Mesenchymal stem cell (in vitro differentiated cells and primary cell): ENCODE data around the gene GOLGA6L4. TPM values are rescaled to one million over a fixed set of nuclear protein-coding genes. Genes with fewer than 3 reads are reported as not detected.
"Not testable (repeated sequence)": the region's sequence is repeated elsewhere in the genome, so short reads cannot be mapped to it uniquely, and the experiment has no call there.

Experiments
- DNase-seq: peaks from one replicate; pipeline ENCODE4 v3.0.0-alpha.2; 2013
- H2AFZ ChIP-seq: one replicate; pipeline ENCODE4 v1.6.1; 2013; ENCODE audit warnings: low read depth, mild to moderate bottlenecking, control low read depth, inconsistent platforms, low read length, moderate library complexity
- H2AK5ac ChIP-seq: 2 replicates; pipeline ENCODE4 v1.6.1; 2013; ENCODE audit warnings: low read length, moderate library complexity, mild to moderate bottlenecking, inconsistent platforms; ENCODE audit not compliant: severe bottlenecking
- H2BK120ac ChIP-seq: one replicate; pipeline ENCODE4 v1.6.1; 2013; ENCODE audit warnings: low read depth, mild to moderate bottlenecking, inconsistent platforms, low read length, moderate library complexity
- H2BK12ac ChIP-seq, 2 experiments: one replicate each; pipeline ENCODE4 v1.6.1; 2013; ENCODE audit warnings: inconsistent platforms in 2 of 2, low read length in 2 of 2, mild to moderate bottlenecking in 2 of 2, moderate library complexity in 2 of 2, control low read depth in 1 of 2
- H2BK15ac ChIP-seq: one replicate; pipeline ENCODE4 v1.6.1; 2013; ENCODE audit warnings: mild to moderate bottlenecking, low read depth, inconsistent platforms; ENCODE audit not compliant: poor library complexity, severe bottlenecking
- H2BK5ac ChIP-seq: 2 replicates; pipeline ENCODE4 v1.6.1; 2013; ENCODE audit warnings: low read depth, mild to moderate bottlenecking, low read length, control low read depth, inconsistent platforms; ENCODE audit not compliant: poor library complexity, severe bottlenecking
- H3K14ac ChIP-seq, 2 experiments: one replicate each; pipeline ENCODE4 v1.6.1; 2013; ENCODE audit warnings: inconsistent platforms in 2 of 2, low read length in 2 of 2, control low read depth in 1 of 2, mild to moderate bottlenecking in 1 of 2, moderate library complexity in 1 of 2
- H3K18ac ChIP-seq, 2 experiments: one replicate each; pipeline ENCODE4 v1.6.1; 2013; ENCODE audit warnings: inconsistent platforms in 2 of 2, low read length in 2 of 2, control low read depth in 1 of 2, low read depth in 1 of 2, mild to moderate bottlenecking in 1 of 2
- H3K23ac ChIP-seq, 2 experiments: one replicate each; pipeline ENCODE4 v1.6.1; 2013; ENCODE audit warnings: inconsistent platforms in 2 of 2, low read length in 2 of 2, mild to moderate bottlenecking in 2 of 2, moderate library complexity in 2 of 2, control low read depth in 1 of 2
- H3K27ac ChIP-seq: 2 replicates; pipeline ENCODE4 v1.5.1; 2013; ENCODE audit warnings: mild to moderate bottlenecking, moderate library complexity, low read length, control low read depth, inconsistent platforms; ENCODE audit not compliant: poor library complexity, severe bottlenecking
- H3K27me3 ChIP-seq, 2 experiments: 2 replicates each; pipeline versions ENCODE4 v1.6.1 to v1.7.0; 2013; ENCODE audit warnings: low read length in 2 of 2, mild to moderate bottlenecking in 2 of 2, moderate library complexity in 2 of 2, control low read depth in 1 of 2, inconsistent platforms in 1 of 2; ENCODE audit not compliant: control insufficient read depth in 1 of 2, insufficient read depth in 1 of 2
- H3K36me3 ChIP-seq, 2 experiments: 2 replicates each; pipeline versions ENCODE4 v1.6.1 to v1.7.0; 2013; ENCODE audit warnings: low read length in 2 of 2, control low read depth in 1 of 2, inconsistent platforms in 1 of 2, low read depth in 1 of 2, mild to moderate bottlenecking in 1 of 2; ENCODE audit not compliant: insufficient read depth in 2 of 2, control insufficient read depth in 1 of 2
- H3K4ac ChIP-seq, 2 experiments: one replicate each; pipeline ENCODE4 v1.6.1; 2013; ENCODE audit warnings: inconsistent platforms in 2 of 2, low read length in 2 of 2, mild to moderate bottlenecking in 2 of 2, moderate library complexity in 2 of 2, control low read depth in 1 of 2, low read depth in 1 of 2
- H3K4me1 ChIP-seq: 2 replicates; pipeline ENCODE4 v1.6.1; 2013; ENCODE audit warnings: low read depth, low read length, control low read depth; ENCODE audit not compliant: control insufficient read depth, insufficient read depth
- H3K4me2 ChIP-seq: 2 replicates; pipeline ENCODE4 v1.6.1; 2013; ENCODE audit warnings: low read length, mild to moderate bottlenecking, inconsistent platforms; ENCODE audit not compliant: poor library complexity, severe bottlenecking
- H3K4me3 ChIP-seq, 2 experiments: 2 replicates each; pipeline versions ENCODE4 v1.5.1 to v1.7.0; 2013; ENCODE audit warnings: low read length in 2 of 2, mild to moderate bottlenecking in 2 of 2, control low read depth in 1 of 2, low read depth in 1 of 2; ENCODE audit not compliant: insufficient read depth in 1 of 2
- H3K79me1 ChIP-seq: replicated peaks from 2 replicates; pipeline ENCODE4 v1.6.1; 2013; ENCODE audit warnings: mild to moderate bottlenecking, control low read depth, low read length, inconsistent platforms; ENCODE audit not compliant: poor library complexity, severe bottlenecking
- H3K9ac ChIP-seq: 2 replicates; pipeline ENCODE4 v1.7.0; 2013; ENCODE audit warnings: mild to moderate bottlenecking, low read length, moderate library complexity
- H3K9me3 ChIP-seq: 2 replicates; pipeline ENCODE4 v1.7.0; 2013; ENCODE audit warnings: mild to moderate bottlenecking, low read length; ENCODE audit not compliant: control insufficient read depth
- H4K8ac ChIP-seq: one replicate; pipeline ENCODE4 v1.6.1; 2013; ENCODE audit warnings: inconsistent platforms, mild to moderate bottlenecking, low read length, moderate library complexity
- H4K91ac ChIP-seq: one replicate; pipeline ENCODE4 v1.6.1; 2013; ENCODE audit warnings: mild to moderate bottlenecking, low read length, inconsistent platforms
- WGBS: methylation state at CpG from one replicate; pipeline ENCODE4 v1.1.7; 2013; ENCODE audit warnings: mixed read lengths; 5-methylcytosine and 5-hydroxymethylcytosine counted together
- small RNA-seq: library from polyadenylated mRNA; stranded (forward); fragments of <200 nt; extraction: miRNeasy Mini kit (QIAGEN cat#:217004); gene quantifications from one replicate; pipeline ENCODE3, GENCODE V24; 2013; ENCODE audit warnings: low read depth

The GOLGA6L4 gene

DNA sequence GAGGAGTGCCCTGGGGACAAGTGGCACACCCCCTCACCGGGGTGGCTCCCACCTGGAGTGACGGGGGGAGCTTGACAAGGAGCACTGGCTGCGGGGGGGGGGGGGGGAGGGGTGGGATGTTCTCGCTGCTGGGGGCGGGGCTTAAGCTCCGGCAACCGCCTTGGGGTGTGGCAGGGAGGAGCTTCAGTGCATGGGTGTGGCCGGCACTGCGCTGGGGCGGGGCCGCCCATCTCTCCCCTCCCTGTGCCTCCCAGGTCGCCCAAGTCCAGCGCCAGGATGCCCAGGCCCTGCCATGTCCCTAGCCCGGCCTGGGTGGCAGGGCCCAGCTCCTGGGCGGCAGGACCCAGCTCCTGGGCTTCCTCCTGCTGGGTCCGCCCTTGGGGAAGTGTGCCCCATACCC lies 35.7 kb upstream of the GOLGA6L4 start:
- H3K79me1 ChIP-seq, H4K8ac ChIP-seq, H3K4me1 ChIP-seq, H2BK15ac ChIP-seq, H4K91ac ChIP-seq, H2AK5ac ChIP-seq, H3K27me3 ChIP-seq, H2AFZ ChIP-seq, H3K9ac ChIP-seq, H2BK5ac ChIP-seq, H2BK12ac ChIP-seq, H3K36me3 ChIP-seq, H3K14ac ChIP-seq, H3K4ac ChIP-seq, DNase-seq, H3K23ac ChIP-seq, H3K27ac ChIP-seq, H2BK120ac ChIP-seq, H3K9me3 ChIP-seq, H3K18ac ChIP-seq, H3K4me3 ChIP-seq, H3K4me2 ChIP-seq: not testable (repeated sequence)
- no CpG with 5 or more reads among the region's 16 CpGs for WGBS

- H3K4me1 ChIP-seq, H2BK120ac ChIP-seq, H3K9me3 ChIP-seq, H2BK15ac ChIP-seq, H4K91ac ChIP-seq, H3K27me3 ChIP-seq, H3K18ac ChIP-seq, H3K79me1 ChIP-seq, H2AFZ ChIP-seq, H3K23ac ChIP-seq, DNase-seq, H3K4ac ChIP-seq, H3K36me3 ChIP-seq, H2BK12ac ChIP-seq, H2AK5ac ChIP-seq, H2BK5ac ChIP-seq, H3K14ac ChIP-seq, H3K4me3 ChIP-seq, H4K8ac ChIP-seq, H3K4me2 ChIP-seq, H3K27ac ChIP-seq, H3K9ac ChIP-seq: not testable (repeated sequence)
- 30% methylated on average over 3 of the region's 7 CpGs for WGBS
These were observed 10.9 kb downstream of the GOLGA6L4 start for GRCh38 chr15:84246441-84246840.

Small RNAs within 50 kb of the gene (small RNA-seq; reads per million reads assigned to genes)
- gene RN7SL331P (not detected), gene UBE2Q2P8 (not detected)
